GM18511 (cell line): ENCODE measurements around the gene CYP2E1.
"Not testable (repeated sequence)": the region's sequence is repeated elsewhere in the genome, so short reads cannot be mapped to it uniquely, and the experiment has no call there.

Experiments
- ATAC-seq: cut with Tn5 transposase; IDR thresholded peaks from one replicate; pipeline ENCODE4 v1.9.1; 2021; ENCODE audit warnings: mild to moderate bottlenecking, moderate library complexity; ENCODE audit not compliant: unreplicated experiment

Gene CYP2E1

GRCh38 chr10:133528296-133528844 is 1.2 kb downstream of the CYP2E1 start:
- no peak for ATAC-seq

DNA sequence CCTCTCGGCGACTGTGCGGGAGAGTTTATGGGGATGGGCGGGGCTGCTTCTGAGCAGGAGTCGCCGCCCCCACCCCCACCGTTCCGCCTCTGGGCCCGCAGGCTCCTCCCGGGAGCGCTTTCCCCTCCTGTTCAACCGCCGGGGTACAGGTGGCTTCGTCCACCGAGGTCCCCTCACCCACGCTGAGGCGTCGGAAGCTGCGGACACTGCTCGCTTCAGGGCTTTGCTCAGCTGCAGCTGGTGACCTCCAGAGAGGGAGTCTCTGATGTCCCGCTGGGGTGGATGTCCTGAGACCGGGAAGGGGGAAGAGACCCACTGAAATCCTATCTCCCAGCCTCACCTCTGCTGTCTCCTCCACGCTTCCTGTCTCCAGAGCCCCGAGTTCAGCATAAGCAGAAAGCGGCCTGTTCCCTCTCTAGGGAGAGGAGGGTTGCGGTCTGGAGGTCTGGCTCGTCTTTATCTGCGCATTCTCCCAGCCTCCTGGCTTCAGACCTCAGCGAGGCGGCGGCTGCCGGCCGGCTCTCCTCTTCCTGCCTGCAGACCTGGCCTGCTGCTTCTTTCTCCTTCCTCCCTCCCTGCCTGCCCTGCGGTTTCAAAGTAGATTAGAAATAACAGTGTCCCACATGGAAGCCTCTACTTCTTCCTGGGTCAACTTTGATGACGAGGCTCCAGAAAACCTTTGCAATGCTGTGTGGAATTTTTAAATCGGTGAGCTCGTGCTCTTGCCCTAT is 1.8 kb downstream of the CYP2E1 start:
- ATAC-seq = no peak

DNA sequence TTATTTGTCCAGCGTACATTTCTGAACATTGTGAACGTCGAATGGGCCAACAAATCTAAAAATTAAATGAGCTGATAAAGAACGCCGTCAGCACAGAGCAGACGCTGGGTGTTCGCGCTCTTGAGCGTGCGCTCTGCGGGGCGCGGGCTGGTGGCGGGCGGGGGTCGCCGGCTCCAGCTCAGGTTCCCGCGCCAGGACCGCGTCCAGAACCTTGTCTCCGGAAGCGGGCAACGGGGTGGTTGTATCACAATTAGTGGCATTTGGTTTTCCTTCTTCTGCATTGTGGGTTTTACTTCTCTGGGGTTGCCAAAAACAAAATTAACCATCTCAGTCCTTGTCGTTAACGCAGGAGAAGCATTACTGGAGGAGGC is 2.4 kb downstream of the CYP2E1 start:
- no peak for ATAC-seq

- ATAC-seq = no peak
Measured at GRCh38 chr10:133530506-133530905, 3.3 kb downstream of the CYP2E1 start.

DNA sequence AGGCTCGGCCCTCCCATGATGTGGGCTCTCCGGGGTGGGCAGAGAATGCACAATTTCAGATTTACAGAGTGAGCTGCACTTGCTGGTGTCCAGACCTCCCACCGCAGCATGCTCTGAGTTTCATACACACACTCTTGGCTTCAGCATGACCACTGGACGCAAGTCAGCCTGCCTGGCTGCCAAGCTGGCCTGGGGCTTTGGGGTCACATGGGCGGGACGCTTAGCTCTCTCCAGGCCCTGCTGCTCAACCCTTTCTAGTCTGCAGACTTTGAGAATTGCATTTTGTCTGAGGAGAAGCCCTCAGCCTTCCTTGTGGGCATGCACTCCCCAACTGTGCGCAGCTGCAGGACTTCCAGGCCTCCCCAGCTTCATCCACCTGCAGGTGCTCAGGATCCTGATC is 5.7 kb downstream of the CYP2E1 start:
- no peak for ATAC-seq

- no peak for ATAC-seq
Measured at GRCh38 chr10:133534417-133534816, 7.3 kb downstream of the CYP2E1 start.

GRCh38 chr10:133536198-133536597 is 9.0 kb downstream of the CYP2E1 start:
- ATAC-seq = no peak

DNA sequence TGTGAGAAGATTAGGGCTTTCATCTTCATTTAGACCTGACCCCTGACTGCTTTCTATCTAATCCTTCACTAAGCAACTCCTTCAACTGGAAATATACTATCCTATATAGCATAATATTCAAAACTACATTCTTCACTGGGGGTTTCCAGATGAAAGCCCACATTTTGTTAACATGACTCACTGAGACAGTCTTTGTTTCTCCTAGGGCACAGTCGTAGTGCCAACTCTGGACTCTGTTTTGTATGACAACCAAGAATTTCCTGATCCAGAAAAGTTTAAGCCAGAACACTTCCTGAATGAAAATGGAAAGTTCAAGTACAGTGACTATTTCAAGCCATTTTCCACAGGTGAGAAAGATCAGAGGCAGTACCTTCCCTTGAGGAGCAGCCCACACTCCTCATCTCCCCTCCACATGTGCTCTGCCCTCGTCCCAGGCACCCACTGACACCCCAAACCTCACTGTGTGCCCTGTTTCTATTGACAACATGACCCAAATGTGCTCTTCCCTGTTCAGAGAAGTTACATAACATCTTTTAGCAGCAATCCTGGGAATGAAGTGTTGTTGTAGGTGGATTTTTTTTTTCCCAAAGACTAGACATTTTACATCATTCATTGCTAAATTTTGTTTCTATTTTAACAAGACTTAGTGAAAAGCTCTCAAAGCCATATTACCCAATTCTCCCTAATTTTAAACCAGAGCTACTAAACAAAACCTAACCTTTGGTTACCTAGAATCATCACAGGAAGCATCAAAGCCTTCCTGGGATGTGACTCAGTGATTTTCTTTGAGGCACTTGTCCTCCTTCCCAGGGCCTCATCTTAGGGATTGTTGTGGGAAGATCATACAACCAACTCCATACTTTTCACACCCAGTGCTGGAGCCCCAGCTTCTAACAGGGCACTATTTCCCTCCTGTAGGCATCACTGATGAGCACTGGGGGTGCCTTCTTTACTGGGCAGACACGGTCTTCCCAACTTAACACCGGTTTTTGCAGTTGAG is 10.7 kb downstream of the CYP2E1 start:
- no peak for ATAC-seq

DNA sequence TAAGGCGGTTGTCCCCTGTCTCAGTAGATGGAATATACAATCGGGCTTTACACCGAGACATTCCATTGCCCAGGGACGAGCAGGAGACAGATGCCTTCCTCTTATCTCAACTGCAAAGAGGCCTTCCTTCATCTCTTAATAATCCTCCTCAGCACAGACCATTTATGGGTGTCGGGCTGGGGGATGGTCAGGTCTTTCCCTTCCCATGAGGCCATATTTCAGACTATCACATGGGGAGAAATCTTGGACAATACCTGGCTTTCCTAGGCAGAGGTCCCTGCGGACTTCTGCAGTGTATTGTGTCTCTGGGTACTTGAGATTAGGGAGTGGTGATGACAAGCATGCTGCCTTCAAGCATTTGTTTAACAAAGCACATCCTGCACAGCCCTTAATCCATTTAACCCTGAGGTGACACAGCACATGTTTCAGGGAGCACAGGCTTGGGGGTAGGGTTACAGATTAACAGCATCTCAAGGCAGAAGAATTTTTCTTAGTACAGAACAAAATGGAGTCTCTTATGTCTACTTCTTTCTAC is 14.3 kb downstream of the CYP2E1 start:
- not testable (repeated sequence) for ATAC-seq

DNA sequence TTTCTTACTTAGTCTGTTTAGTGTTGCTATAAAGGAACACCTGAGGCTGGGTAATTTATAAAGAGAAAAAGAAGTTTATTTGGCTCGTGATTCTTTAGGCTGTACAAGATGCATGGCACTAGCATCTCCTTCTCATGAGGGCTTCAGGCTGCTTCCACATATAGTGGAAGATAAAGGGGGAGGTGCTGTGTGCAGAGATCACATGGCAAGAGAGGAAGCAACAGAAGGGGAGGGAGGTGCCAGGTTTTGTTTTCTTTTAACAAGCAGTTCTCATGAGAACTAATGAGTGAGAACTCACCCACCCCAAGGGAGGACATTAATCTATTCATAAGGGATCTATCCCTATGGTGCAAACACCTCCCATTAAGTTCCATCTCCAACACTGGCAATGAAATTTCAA is 17.3 kb downstream of the CYP2E1 start:
- no peak for ATAC-seq

DNA sequence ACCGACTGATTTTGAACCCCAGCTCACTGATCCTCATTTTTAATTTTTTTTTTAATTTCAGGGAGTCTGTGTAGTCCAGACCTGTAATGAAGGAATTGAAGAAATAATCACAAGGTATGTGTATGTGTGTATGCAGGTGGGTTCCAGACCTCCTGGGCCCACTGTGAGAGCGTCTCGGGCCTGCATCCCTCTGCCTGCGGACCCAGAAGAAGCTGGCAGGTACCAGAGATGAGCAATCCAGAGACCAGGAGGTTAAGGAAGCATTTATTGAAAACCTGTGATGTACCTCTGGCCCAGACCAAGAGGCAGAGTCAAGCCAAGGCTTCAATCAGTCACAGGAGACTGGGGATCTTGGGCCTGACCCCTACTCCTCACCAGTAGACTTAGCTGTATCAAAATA is 27.4 kb downstream of the CYP2E1 start:
- no peak for ATAC-seq

- no peak for ATAC-seq
Measured at GRCh38 chr10:133555521-133555920, 28.4 kb downstream of the CYP2E1 start.

DNA sequence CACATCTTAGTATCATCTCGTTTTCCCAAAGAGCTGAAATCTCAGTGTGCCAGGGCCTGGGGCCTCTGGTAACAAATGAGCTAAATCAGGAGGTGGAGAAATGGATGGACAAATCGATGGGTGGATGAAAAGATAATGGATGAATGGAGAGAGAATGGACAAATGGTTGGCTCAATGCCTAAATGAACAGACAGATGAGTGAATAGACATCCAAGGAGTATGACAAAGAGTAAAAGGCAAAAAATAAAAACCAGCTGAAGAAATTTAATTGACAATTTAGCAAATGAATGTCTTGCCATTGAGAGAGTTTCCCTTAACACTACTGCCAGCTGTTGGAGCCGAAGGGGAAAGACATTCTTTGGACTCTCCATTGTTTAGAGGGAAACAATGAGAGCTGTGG is 30.2 kb downstream of the CYP2E1 start:
- ATAC-seq = no peak

- no peak for ATAC-seq
Measured at GRCh38 chr10:133559216-133559615, 32.1 kb downstream of the CYP2E1 start.

DNA sequence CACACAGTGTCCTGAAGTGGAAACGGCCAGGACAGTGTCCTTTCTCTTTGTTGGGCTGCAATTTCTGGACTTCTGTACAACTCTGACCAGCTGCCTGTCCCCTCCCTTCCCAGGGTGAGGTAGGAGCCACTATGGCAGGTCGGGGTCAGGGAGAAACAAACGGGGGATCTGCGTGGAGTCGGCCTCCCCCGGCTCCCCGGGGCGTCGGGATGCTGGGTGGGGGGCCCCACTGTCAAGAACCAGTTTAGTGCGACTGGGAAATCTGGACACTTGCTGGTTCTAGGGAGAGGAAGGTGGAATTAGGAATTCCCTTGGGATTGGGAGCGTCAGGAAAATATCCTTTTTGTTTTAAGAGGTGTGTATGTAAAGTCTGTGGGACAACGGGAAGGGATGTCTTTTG is 37.7 kb downstream of the CYP2E1 start:
- no peak for ATAC-seq

GRCh38 chr10:133565441-133566294 is 38.5 kb downstream of the CYP2E1 start, which contains the start of gene SYCE1:
SYCE1 (minus strand) TSS chr10:133565583; CDS start chr10:133565529, 54 bp downstream.
- ATAC-seq = no peak

GRCh38 chr10:133567119-133567518 is 40.0 kb downstream of the CYP2E1 start:
- no peak for ATAC-seq

DNA sequence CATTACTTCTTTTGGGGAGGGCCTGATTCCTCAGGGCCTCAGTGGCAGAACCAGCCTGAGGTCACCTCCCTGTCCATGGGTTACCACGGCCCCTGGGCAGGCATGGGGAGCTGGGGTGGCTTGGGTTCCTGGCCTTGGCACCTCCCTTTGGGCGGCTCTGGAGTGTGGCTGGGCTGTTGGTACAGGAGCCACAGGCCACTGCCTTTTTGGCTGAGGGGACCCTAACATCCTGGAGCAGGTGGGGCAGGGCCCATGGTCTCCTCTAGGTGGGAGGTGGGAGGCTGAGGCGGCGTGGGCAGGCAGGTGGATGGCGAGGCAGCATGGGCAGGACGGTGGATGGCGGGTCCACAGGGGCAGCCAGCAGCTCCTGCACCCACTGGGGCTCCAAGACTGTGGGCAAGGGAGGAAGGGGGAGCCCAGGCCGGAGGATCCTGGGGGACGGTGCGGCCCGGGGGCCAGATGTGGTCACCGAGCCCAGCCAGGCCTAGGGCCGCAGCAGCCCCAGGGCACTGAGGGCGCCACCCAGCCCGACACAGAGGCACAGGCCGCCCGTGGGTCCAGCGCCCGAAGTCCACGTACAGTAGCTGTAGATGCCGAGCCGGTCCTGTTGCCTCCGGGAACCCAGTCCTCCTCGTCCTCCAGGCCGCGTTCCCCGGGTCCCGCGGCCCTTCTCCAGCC is 40.6 kb downstream of the CYP2E1 start:
- no peak for ATAC-seq

- ATAC-seq = no peak
Measured at GRCh38 chr10:133568287-133568614, 41.1 kb downstream of the CYP2E1 start.
